Left forelimb (tissue), 1 donor: ENCODE measurements around the gene CEP170.
A peak's percentile ranks its signal among the peaks of the same experiment; 100 is the strongest.

Experiments used
- DNase-seq: peaks from one replicate; pipeline ENCODE4 v3.0.0-alpha.2; 2018; ENCODE audit warnings: low spot score

Gene CEP170

GRCh38 chr1:243254927-243255790, at the start of gene CEP170:
CEP170 (minus strand) TSS chr1:243255281; CDS start chr1:243225280, 30,001 bp downstream.
- peak; percentile 97 for DNase-seq

- no peak for DNase-seq
Observed at GRCh38 chr1:243301059-243301458, 46.0 kb upstream of the CEP170 start.

GRCh38 chr1:243299069-243299468, 44.0 kb upstream of the CEP170 start:
- DNase-seq: no peak

- DNase-seq: no peak
Observed at GRCh38 chr1:243294723-243295121, 39.6 kb upstream of the CEP170 start.

- no peak for DNase-seq
Observed at GRCh38 chr1:243293941-243294722, 39.1 kb upstream of the CEP170 start.

- no peak for DNase-seq
Observed at GRCh38 chr1:243292117-243292516, 37.0 kb upstream of the CEP170 start.

- no peak for DNase-seq
Observed at GRCh38 chr1:243291292-243291691, 36.2 kb upstream of the CEP170 start.

- DNase-seq: no peak
Observed at GRCh38 chr1:243288062-243288461, 33.0 kb upstream of the CEP170 start.

GRCh38 chr1:243287652-243288051, 32.6 kb upstream of the CEP170 start:
- no peak for DNase-seq

- DNase-seq: no peak
Observed at GRCh38 chr1:243287123-243287460, 32.0 kb upstream of the CEP170 start.

GRCh38 chr1:243286409-243287122, 31.5 kb upstream of the CEP170 start:
- DNase-seq: no peak

GRCh38 chr1:243281672-243282071, 26.6 kb upstream of the CEP170 start:
- no peak for DNase-seq

GRCh38 chr1:243280571-243281129, 25.6 kb upstream of the CEP170 start:
- no peak for DNase-seq

GRCh38 chr1:243275316-243275715, 20.2 kb upstream of the CEP170 start:
- no peak for DNase-seq

- no peak for DNase-seq
Observed at GRCh38 chr1:243273945-243274344, 18.9 kb upstream of the CEP170 start.

- DNase-seq: no peak
Observed at GRCh38 chr1:243273506-243273905, 18.4 kb upstream of the CEP170 start.

- no peak for DNase-seq
Observed at GRCh38 chr1:243272401-243272800, 17.3 kb upstream of the CEP170 start.

- no peak for DNase-seq
Observed at GRCh38 chr1:243271996-243272395, 16.9 kb upstream of the CEP170 start.

- no peak for DNase-seq
Observed at GRCh38 chr1:243270097-243270864, 15.2 kb upstream of the CEP170 start.

GRCh38 chr1:243269461-243269801, 14.3 kb upstream of the CEP170 start:
- DNase-seq: no peak

- DNase-seq: no peak
Observed at GRCh38 chr1:243268751-243269460, 13.8 kb upstream of the CEP170 start.
